ENCODE results near the gene MTAP. TPM values are rescaled to one million over a fixed set of nuclear protein-coding genes. Genes with fewer than 3 reads are reported as not detected.
"Not testable (repeated sequence)": the region's sequence is repeated elsewhere in the genome, so short reads cannot be mapped to it uniquely, and the experiment has no call there.

MTAP gene
- total RNA-seq, 1 experiment from 2014 or later, result 84.3 TPM

GRCh38 chr9:21958833-21959232 is 156.4 kb downstream of the MTAP start:
- Mint-ChIP-seq H3K36me3 (no peaks in the 10 kb centered on the region), H3K4me1 (no peaks in the 10 kb centered on the region), H3K9me3 (peaks cover 4% of the 10 kb centered on the region; the same call in 1 of the 2 replicates), H3K27me3 (ENCODE audit: low read depth) (peaks cover 40% of the 10 kb centered on the region), H3K27ac (no peak overlapping the region), H3K4me3 (no peak overlapping the region)
- ATAC-seq (no peak), DNase-seq (ENCODE audit: low spot score) (no peak)
- TF ChIP-seq ZNF396 (CRISPR knock-in tag; IDR thresholded peaks at IDR 0.05; ENCODE audit: borderline replicate concordance) (no peak), PREB (CRISPR knock-in tag; IDR thresholded peaks at IDR 0.05; ENCODE audit: borderline replicate concordance) (no peak), NFE2L1 (CRISPR knock-in tag; IDR thresholded peaks at IDR 0.05) (no peak), ZNF121 (CRISPR knock-in tag; IDR thresholded peaks at IDR 0.05) (no peak), CREM (CRISPR knock-in tag; IDR thresholded peaks at IDR 0.05) (no peak), ESRRA (CRISPR knock-in tag; IDR thresholded peaks at IDR 0.05; ENCODE audit: borderline replicate concordance) (no peak), ZSCAN18 (CRISPR knock-in tag; IDR thresholded peaks at IDR 0.05) (no peak), ZNF671 (CRISPR knock-in tag; IDR thresholded peaks at IDR 0.05) (no peak), IRF2 (CRISPR knock-in tag; IDR thresholded peaks at IDR 0.05; ENCODE audit: borderline replicate concordance, low read depth) (no peak), ZNF281 (CRISPR knock-in tag; IDR thresholded peaks at IDR 0.05) (no peak), NFYB (CRISPR knock-in tag; conservative IDR thresholded peaks at IDR 0.05; ENCODE audit: low read depth) (no peak), ELF4 (CRISPR knock-in tag; IDR thresholded peaks at IDR 0.05; ENCODE audit: low read depth) (no peak), SMAD3 (CRISPR knock-in tag; IDR thresholded peaks at IDR 0.05; ENCODE audit: borderline replicate concordance) (no peak)
- ChIA-PET POLR2A (no interaction called here), CTCF (no interaction called here)

GRCh38 chr9:21959268-21959667 is 156.8 kb downstream of the MTAP start:
- DNase-seq (ENCODE audit: low spot score); H3K4me1 Mint-ChIP-seq: not testable (repeated sequence)
- H3K27me3 Mint-ChIP-seq (ENCODE audit: low read depth), result peaks cover 44% of the 10 kb centered on the region

GRCh38 chr9:21961569-21961968 is 159.1 kb downstream of the MTAP start:
- CTCF ChIA-PET, result no interaction called here
- H3K27ac Mint-ChIP-seq, result no peak overlapping the region
- no peaks in the 10 kb centered on the region for H3K36me3 Mint-ChIP-seq
- POLR2A ChIA-PET, result no interaction called here
- no peak overlapping the region for H3K4me3 Mint-ChIP-seq
- DNase-seq (ENCODE audit: low spot score) (no peak), ATAC-seq (no peak)
- peaks cover 67% of the 10 kb centered on the region for H3K27me3 Mint-ChIP-seq (ENCODE audit: low read depth)
- peaks cover 4% of the 10 kb centered on the region; the same call in 1 of the 2 replicates for H3K9me3 Mint-ChIP-seq
- no peak for TF ChIP-seq ZNF219 (CRISPR knock-in tag; IDR thresholded peaks at IDR 0.05; ENCODE audit: borderline replicate concordance)
- no peak for TF ChIP-seq IRF2 (CRISPR knock-in tag; IDR thresholded peaks at IDR 0.05; ENCODE audit: borderline replicate concordance, low read depth)
- TF ChIP-seq NR1H2 (CRISPR knock-in tag; IDR thresholded peaks at IDR 0.05), result no peak
- no peak for TF ChIP-seq CREB1 (CRISPR knock-in tag; IDR thresholded peaks at IDR 0.05)
- TF ChIP-seq RELA (CRISPR knock-in tag; IDR thresholded peaks at IDR 0.05; ENCODE audit: borderline replicate concordance), result no peak
- no peak for TF ChIP-seq SMAD4 (CRISPR knock-in tag; IDR thresholded peaks at IDR 0.05)
- peaks cover 20% of the 10 kb centered on the region for H3K4me1 Mint-ChIP-seq

More at GRCh38 chr9:21959268-21959667, 156.8 kb downstream of the MTAP start:
- CTCF ChIA-PET, result interaction anchor here (1.3 kb wide), 1 partner anchor 54 kb away, joined by 3 read pairs; no protein-coding TSS in a partner anchor
- H3K36me3 Mint-ChIP-seq, ATAC-seq, POLR2A ChIA-PET, H3K27ac Mint-ChIP-seq, H3K9me3 Mint-ChIP-seq, H3K4me3 Mint-ChIP-seq: not testable (repeated sequence)
